HepG2 (cell line): Measurements from ENCODE around the gene GNPAT. TPM values are rescaled to one million over a fixed set of nuclear protein-coding genes. Genes with fewer than 3 reads are reported as not detected.

Source experiments
- ATAC-seq: fragments of 200-7000 bp; cut with Tn5 transposase; 3 replicates; pipeline ENCODE4 v1.9.1; 2020; ENCODE audit warnings: mild to moderate bottlenecking, moderate library complexity
- BruUV-seq: library from RNA; stranded (reverse); fragments of 400-500 nt; replicated peaks from 2 replicates; lab custom pipeline; 2021; lab: Mats Ljungman, UMichigan
- CTCF ChIA-PET: fragments of 300-600 bp; formaldehyde crosslinking; extraction: SDS; loops from one replicate; lab custom pipeline; 2021; ENCODE audit warnings: low total read pairs, inconsistent platforms, low intra/inter-chr PET ratio; lab: Yijun Ruan, JAX
- POLR2A ChIA-PET: fragments of 350-600 bp; sonication (Branson Sonifier 250); formaldehyde crosslinking; loops from one replicate; lab custom pipeline; 2020; ENCODE audit warnings: antibody characterized with exemption, inconsistent platforms; lab: Yijun Ruan, JAX
- DNase-seq: peaks from one replicate; pipeline ENCODE4 v3.0.0-alpha.2; 2015; ENCODE audit warnings: low spot score
- FAIRE-seq: peaks from 3 replicates; lab custom pipeline; 2011; peaks lifted over from hg19 to GRCh38; lab: Jason Lieb, UNC
- H2AFZ ChIP-seq: one replicate; pipeline ENCODE4 v1.6.1; 2011; ENCODE audit warnings: low read length, inconsistent platforms
- H3K27ac ChIP-seq: fragments of 300-600 bp; 3 replicates; pipeline ENCODE4 v1.8.0; 2011; ENCODE audit warnings: mixed run types, mild to moderate bottlenecking, mixed read lengths, low read length, inconsistent platforms; ENCODE audit not compliant: insufficient read depth; ENCODE audit errors: extremely low read length
- H3K27me3 ChIP-seq, 2 experiments: fragments of 200-600 bp in 1 of 2; 2 replicates in 1 of 2; 3 replicates in 1 of 2; pipeline versions ENCODE4 v1.6.0 to v1.8.0; 2011; ENCODE audit warnings: low read length in 2 of 2, mild to moderate bottlenecking in 2 of 2, moderate library complexity in 2 of 2, inconsistent platforms in 1 of 2; ENCODE audit not compliant: insufficient read depth in 2 of 2, control insufficient read depth in 1 of 2
- H3K36me3 ChIP-seq, 2 experiments: fragments of 200-600 bp in 1 of 2; replicated peaks in 1 of 2; 2 replicates in 1 of 2; 3 replicates in 1 of 2; pipeline versions ENCODE4 v1.5.1 to v1.8.0; 2011; ENCODE audit warnings: low read length in 2 of 2, inconsistent platforms in 1 of 2; ENCODE audit not compliant: insufficient read depth in 2 of 2, control insufficient read depth in 1 of 2
- H3K4me1 ChIP-seq: 2 replicates; pipeline ENCODE4 v1.5.1; 2012; ENCODE audit warnings: low read length, inconsistent platforms; ENCODE audit not compliant: insufficient read depth
- H3K4me2 ChIP-seq: 2 replicates; pipeline ENCODE4 v1.6.0; 2011; ENCODE audit warnings: low read depth, low read length, inconsistent platforms
- H3K4me3 ChIP-seq, 3 experiments: fragments of 200-600 bp in 1 of 3; sonication (generic), shearing (Covaris generic) in 1 of 3; replicated peaks in 1 of 3; 2 replicates each; pipeline ENCODE4 v1.5.1; 2011 to 2016; ENCODE audit warnings: low read length in 3 of 3, inconsistent platforms in 2 of 3, low read depth in 2 of 3, mild to moderate bottlenecking in 2 of 3, control low read depth in 1 of 3, mixed read lengths in 1 of 3; ENCODE audit not compliant: insufficient read depth in 1 of 3
- H3K79me2 ChIP-seq: one replicate; pipeline ENCODE4 v1.6.1; 2011; ENCODE audit warnings: low read length, inconsistent platforms; ENCODE audit not compliant: insufficient read depth
- H3K9ac ChIP-seq: 2 replicates; pipeline ENCODE4 v1.6.0; 2011; ENCODE audit warnings: mild to moderate bottlenecking, low read depth, low read length, inconsistent platforms; ENCODE audit not compliant: insufficient read depth
- H3K9me3 ChIP-seq: 2 replicates; pipeline ENCODE4 v1.5.1; 2012; ENCODE audit warnings: mild to moderate bottlenecking, low read length
- H4K20me1 ChIP-seq: 2 replicates; pipeline ENCODE4 v1.6.0; 2011; ENCODE audit warnings: inconsistent platforms, mild to moderate bottlenecking, low read length, moderate library complexity; ENCODE audit not compliant: insufficient read depth
- GATA4 ChIP-seq: sonication (generic); IDR thresholded peaks from 2 replicates; pipeline ENCODE4 v1.6.1; 2016; ENCODE audit warnings: antibody characterized with exemption, low read depth, borderline replicate concordance
- KAT7 ChIP-seq: IDR thresholded peaks from 2 replicates; pipeline ENCODE4 v1.6.1; 2018; ENCODE audit warnings: borderline replicate concordance, missing compliant biosample characterization
- SNAPC4 ChIP-seq: sonication (generic); formaldehyde crosslinking; IDR thresholded peaks from 2 replicates; pipeline ENCODE4 v1.4.0; 2020; ENCODE audit warnings: mild to moderate bottlenecking, missing genetic modification reagents
- ZFP90 ChIP-seq: sonication (generic); formaldehyde crosslinking; IDR thresholded peaks from 2 replicates; pipeline ENCODE4 v1.8.0; 2022; ENCODE audit warnings: missing genetic modification reagents, mild to moderate bottlenecking, inconsistent platforms, borderline replicate concordance
- ZNF275 ChIP-seq: sonication (generic); formaldehyde crosslinking; IDR thresholded peaks from 2 replicates; pipeline ENCODE4 v1.8.0; 2022; ENCODE audit warnings: missing genetic modification reagents, mild to moderate bottlenecking, inconsistent platforms, borderline replicate concordance
- ZNF451 ChIP-seq: sonication (generic); formaldehyde crosslinking; IDR thresholded peaks from 2 replicates; pipeline ENCODE4 v1.5.0; 2020; ENCODE audit warnings: mild to moderate bottlenecking, missing genetic modification reagents
- ZNF510 ChIP-seq: sonication (generic); formaldehyde crosslinking; IDR thresholded peaks from 2 replicates; pipeline ENCODE4 v1.4.0; 2020; ENCODE audit warnings: low read depth, mild to moderate bottlenecking, missing genetic modification reagents
- ZNF558 ChIP-seq: sonication (generic); formaldehyde crosslinking; IDR thresholded peaks from 2 replicates; pipeline ENCODE4 v1.9.0; 2022; ENCODE audit warnings: mild to moderate bottlenecking, missing genetic modification reagents, borderline replicate concordance
- ZNF607 ChIP-seq: sonication (generic); formaldehyde crosslinking; IDR thresholded peaks from 2 replicates; pipeline ENCODE4 v1.5.1; 2020; ENCODE audit warnings: missing genetic modification reagents, mild to moderate bottlenecking, borderline replicate concordance
- ZNF678 ChIP-seq: sonication (generic); formaldehyde crosslinking; IDR thresholded peaks from 2 replicates; pipeline ENCODE4 v1.4.0; 2020; ENCODE audit warnings: mild to moderate bottlenecking, missing genetic modification reagents
- WGBS: methylation state at CpG from one replicate; pipeline ENCODE4 v1.1.6; 2017; ENCODE audit warnings: low lambda C conversion rate; 5-methylcytosine and 5-hydroxymethylcytosine counted together
- in situ Hi-C: cut with HindIII; loops from 2 replicates; pipeline ENCODE4 v1.10.0; 2017; ENCODE audit warnings: low pct_unique_long_range_greater_than_20kb; ENCODE audit not compliant: extremely low pct_ligation_motif_present
- intact Hi-C: fragments of 100-400 bp; cut with micrococcal nuclease; formaldehyde crosslinking; loops from one replicate; pipeline ENCODE4 v1.10.0; 2022; ENCODE audit not compliant: unreplicated experiment
- polyA plus RNA-seq, 8 experiments: library from polyadenylated mRNA; depleted of rRNA in 3 of 8; stranded (reverse) in 7 of 8; unstranded in 1 of 8; fragments of >200 nt; fragmentation: Illumina TruSeq in 4 of 8; extraction: Trizol in 4 of 8; gene quantifications; 2 replicates each; pipeline versions ENCODE4 v1.2.1 to v1.2.3, GENCODE V29; 2011 to 2016; ENCODE audit warnings: low read depth in 4 of 8, missing spikeins in 1 of 8, mixed read lengths in 1 of 8; ENCODE audit not compliant: insufficient read depth in 1 of 8
- total RNA-seq, 5 experiments: library from RNA; depleted of rRNA; stranded (reverse); fragments of >200 nt; fragmentation: Illumina TruSeq; extraction: Trizol; gene quantifications; 2 replicates each; pipeline ENCODE4 v1.2.3, GENCODE V29; 2016; ENCODE audit warnings: low read depth in 1 of 5
- TF ChIP-seq, protein P1 (sequence below): sonication (generic); formaldehyde crosslinking; conservative IDR thresholded peaks from 2 replicates; pipeline ENCODE4 v1.4.0; 2020; ENCODE audit warnings: missing genetic modification reagents
- TF ChIP-seq, protein P2 (sequence below): sonication (generic); formaldehyde crosslinking; IDR thresholded peaks from 2 replicates; pipeline ENCODE4 v1.8.1; 2023; ENCODE audit warnings: mild to moderate bottlenecking, moderate library complexity, missing genetic modification reagents
- TF ChIP-seq, protein P3 (sequence below): sonication (generic); formaldehyde crosslinking; IDR thresholded peaks from 2 replicates; pipeline ENCODE4 v1.4.0; 2020; ENCODE audit warnings: missing genetic modification reagents

The GNPAT gene
- total and polyA plus RNA-seq, 2 of the 13 experiments (the other 11 are each of a cell fraction or from before 2014, with no cell fraction given) = 58.3 to 114 TPM

- in situ Hi-C loops (loop anchor here (10.0 to 25.0 kb wide), 3 partner anchors 115 to 573 kb away; partner anchors contain the start of gene COG2), intact Hi-C loops (loop anchor here (2.0 to 5.0 kb wide), 3 partner anchors 39 to 293 kb away; partner anchors contain the start of genes ARV1 and TTC13)
- ATAC-seq (peak; percentile 11; the same call in 1 of the 3 replicates), FAIRE-seq (no peak), DNase-seq (no peak)
- POLR2A ChIA-PET = interaction anchor here (0.7 to 1.8 kb wide), 2 partner anchors 15 to 67 kb away, joined by 3 to 4 read pairs; no protein-coding TSS in a partner anchor
- no peak overlapping the region for H3K27ac ChIP-seq
- H3K4me3 ChIP-seq = no peak overlapping the region
- H2AFZ ChIP-seq = no peak overlapping the region
- BruUV-seq = no TSS peak
- H3K79me2 ChIP-seq = no peaks in the 10 kb centered on the region
- peaks cover 32% of the 10 kb centered on the region for H3K4me1 ChIP-seq
- H3K9ac ChIP-seq = no peak overlapping the region
- no peaks in the 10 kb centered on the region for H4K20me1 ChIP-seq
- no peaks in the 10 kb centered on the region for H3K36me3 ChIP-seq
- H3K9me3 ChIP-seq = no peaks in the 10 kb centered on the region
- no CpG with 5 or more reads among the region's 6 CpGs for WGBS
- H3K27me3 ChIP-seq = no peaks in the 10 kb centered on the region
- CTCF ChIA-PET = interaction anchor here (1.7 to 2.0 kb wide), 2 partner anchors 195 to 412 kb away, joined by 4 to 14 read pairs; no protein-coding TSS in a partner anchor
- H3K4me2 ChIP-seq = no peak overlapping the region
- TF ChIP-seq, protein P1, sequence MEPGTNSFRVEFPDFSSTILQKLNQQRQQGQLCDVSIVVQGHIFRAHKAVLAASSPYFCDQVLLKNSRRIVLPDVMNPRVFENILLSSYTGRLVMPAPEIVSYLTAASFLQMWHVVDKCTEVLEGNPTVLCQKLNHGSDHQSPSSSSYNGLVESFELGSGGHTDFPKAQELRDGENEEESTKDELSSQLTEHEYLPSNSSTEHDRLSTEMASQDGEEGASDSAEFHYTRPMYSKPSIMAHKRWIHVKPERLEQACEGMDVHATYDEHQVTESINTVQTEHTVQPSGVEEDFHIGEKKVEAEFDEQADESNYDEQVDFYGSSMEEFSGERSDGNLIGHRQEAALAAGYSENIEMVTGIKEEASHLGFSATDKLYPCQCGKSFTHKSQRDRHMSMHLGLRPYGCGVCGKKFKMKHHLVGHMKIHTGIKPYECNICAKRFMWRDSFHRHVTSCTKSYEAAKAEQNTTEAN = no peak
- TF ChIP-seq, protein P2, sequence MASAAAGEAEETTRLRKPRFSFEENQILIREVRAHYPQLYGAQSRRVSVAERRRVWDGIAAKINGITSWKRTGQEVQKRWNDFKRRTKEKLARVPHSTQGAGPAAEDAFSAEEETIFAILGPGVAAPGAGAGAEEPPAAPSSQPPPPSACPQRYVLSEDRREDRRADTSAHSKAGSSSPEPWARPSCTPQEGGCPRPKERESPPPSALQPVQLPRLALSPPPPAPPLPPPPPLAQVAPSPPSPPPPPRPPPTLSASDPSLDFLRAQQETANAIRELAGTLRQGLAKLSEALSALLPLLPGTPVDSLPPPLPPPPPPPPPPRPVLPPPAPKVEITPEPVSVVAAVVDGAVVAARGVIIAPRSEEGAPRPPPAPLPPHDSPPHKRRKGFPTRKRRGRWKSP (CRISPR knock-in tag) = no peak
- TF ChIP-seq ZNF275 (CRISPR knock-in tag) (no peak), ZFP90 (CRISPR knock-in tag) (no peak), SNAPC4 (no peak), ZNF607 (CRISPR knock-in tag) (no peak), ZNF678 (CRISPR knock-in tag) (no peak), ZNF451 (no peak), KAT7 (CRISPR knock-in tag) (no peak), ZNF510 (CRISPR knock-in tag) (no peak), ZNF558 (no peak), GATA4 (no peak)
- TF ChIP-seq, protein P3, sequence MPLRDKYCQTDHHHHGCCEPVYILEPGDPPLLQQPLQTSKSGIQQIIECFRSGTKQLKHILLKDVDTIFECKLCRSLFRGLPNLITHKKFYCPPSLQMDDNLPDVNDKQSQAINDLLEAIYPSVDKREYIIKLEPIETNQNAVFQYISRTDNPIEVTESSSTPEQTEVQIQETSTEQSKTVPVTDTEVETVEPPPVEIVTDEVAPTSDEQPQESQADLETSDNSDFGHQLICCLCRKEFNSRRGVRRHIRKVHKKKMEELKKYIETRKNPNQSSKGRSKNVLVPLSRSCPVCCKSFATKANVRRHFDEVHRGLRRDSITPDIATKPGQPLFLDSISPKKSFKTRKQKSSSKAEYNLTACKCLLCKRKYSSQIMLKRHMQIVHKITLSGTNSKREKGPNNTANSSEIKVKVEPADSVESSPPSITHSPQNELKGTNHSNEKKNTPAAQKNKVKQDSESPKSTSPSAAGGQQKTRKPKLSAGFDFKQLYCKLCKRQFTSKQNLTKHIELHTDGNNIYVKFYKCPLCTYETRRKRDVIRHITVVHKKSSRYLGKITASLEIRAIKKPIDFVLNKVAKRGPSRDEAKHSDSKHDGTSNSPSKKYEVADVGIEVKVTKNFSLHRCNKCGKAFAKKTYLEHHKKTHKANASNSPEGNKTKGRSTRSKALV (CRISPR knock-in tag) = no peak
Observed at GRCh38 chr1:231210126-231210525, 30.9 kb upstream of the GNPAT start.
